WTC11 (cell line): ENCODE results near the gene ITCH. TPM values are rescaled to one million over a fixed set of nuclear protein-coding genes. Genes with fewer than 3 reads are reported as not detected.

Experiments
- ATAC-seq: fragments of 200-7000 bp; cut with Tn5 transposase; 2 replicates; pipeline ENCODE4 v1.10.0; 2021; ENCODE audit warnings: mild to moderate bottlenecking, moderate library complexity
- CTCF ChIA-PET: fragments of 300-600 bp; sonication (Branson Sonifier 250); formaldehyde crosslinking; loops from one replicate; lab custom pipeline; 2021; ENCODE audit warnings: antibody characterized with exemption; lab: Charles Lee
- POLR2A ChIA-PET: fragments of 350-600 bp; sonication (Branson Sonifier 250); formaldehyde crosslinking; loops from one replicate; lab custom pipeline; 2021; ENCODE audit warnings: antibody characterized with exemption; lab: Charles Lee
- DNase-seq: peaks from one replicate; pipeline ENCODE4 v3.0.0; 2021; ENCODE audit warnings: low spot score
- H3K27ac Mint-ChIP-seq: 2 replicates; pipeline ENCODE4 v1.8.0; 2021; ENCODE audit warnings: mixed read lengths
- H3K27me3 Mint-ChIP-seq: 2 replicates; pipeline ENCODE4 v1.8.0; 2021; ENCODE audit warnings: low read depth, mild to moderate bottlenecking, moderate library complexity, mixed read lengths
- H3K36me3 Mint-ChIP-seq: 2 replicates; pipeline ENCODE4 v1.8.0; 2021; ENCODE audit warnings: mixed read lengths
- H3K4me1 Mint-ChIP-seq: 2 replicates; pipeline ENCODE4 v1.8.0; 2022; ENCODE audit warnings: mixed read lengths
- H3K4me3 Mint-ChIP-seq: 2 replicates; pipeline ENCODE4 v1.8.0; 2021; ENCODE audit warnings: mild to moderate bottlenecking, moderate library complexity, mixed read lengths
- H3K9me3 Mint-ChIP-seq: 2 replicates; pipeline ENCODE4 v1.8.0; 2021; ENCODE audit warnings: mixed read lengths
- ATF1 ChIP-seq: sonication (generic); formaldehyde crosslinking; IDR thresholded peaks from 2 replicates; pipeline ENCODE4 v1.8.1; 2023; ENCODE audit warnings: mild to moderate bottlenecking, moderate library complexity, missing genetic modification reagents
- FOXP1 ChIP-seq: sonication (generic); formaldehyde crosslinking; IDR thresholded peaks from 2 replicates; pipeline ENCODE4 v1.8.0; 2022; ENCODE audit warnings: missing genetic modification reagents, mild to moderate bottlenecking, moderate library complexity, borderline replicate concordance
- HMGA2 ChIP-seq: fragments of 250-450 bp; sonication (Bioruptor Pico); IDR thresholded peaks from 2 replicates; pipeline ENCODE4 v1.4.0; 2021; ENCODE audit warnings: mild to moderate bottlenecking, moderate library complexity
- IRF2 ChIP-seq: sonication (generic); formaldehyde crosslinking; IDR thresholded peaks from 2 replicates; pipeline ENCODE4 v1.8.0; 2022; ENCODE audit warnings: low read depth, missing genetic modification reagents, borderline replicate concordance
- MAX ChIP-seq: sonication (generic); formaldehyde crosslinking; IDR thresholded peaks from 2 replicates; pipeline ENCODE4 v1.8.0; 2022; ENCODE audit warnings: mild to moderate bottlenecking, missing genetic modification reagents
- MXD4 ChIP-seq: fragments of 250-450 bp; sonication (Bioruptor Pico); IDR thresholded peaks from 2 replicates; pipeline ENCODE4 v1.8.0; 2021; ENCODE audit warnings: mild to moderate bottlenecking, moderate library complexity, borderline replicate concordance
- NR1H2 ChIP-seq: sonication (generic); formaldehyde crosslinking; IDR thresholded peaks from 2 replicates; pipeline ENCODE4 v1.9.0; 2021; ENCODE audit warnings: mild to moderate bottlenecking, moderate library complexity, missing genetic modification reagents
- OVOL2 ChIP-seq: fragments of 250-450 bp; sonication (Bioruptor Pico); IDR thresholded peaks from 2 replicates; pipeline ENCODE4 v1.9.0; 2021; ENCODE audit warnings: mild to moderate bottlenecking, borderline replicate concordance
- PRRX2 ChIP-seq: fragments of 250-450 bp; sonication (Bioruptor Pico); IDR thresholded peaks from 2 replicates; pipeline ENCODE4 v1.8.0; 2021; ENCODE audit warnings: mild to moderate bottlenecking
- RELA ChIP-seq: sonication (generic); formaldehyde crosslinking; IDR thresholded peaks from 2 replicates; pipeline ENCODE4 v1.8.1; 2022; ENCODE audit warnings: missing genetic modification reagents, mild to moderate bottlenecking, borderline replicate concordance
- USF2 ChIP-seq: sonication (generic); formaldehyde crosslinking; IDR thresholded peaks from 2 replicates; pipeline ENCODE4 v1.8.1; 2023; ENCODE audit warnings: mild to moderate bottlenecking, missing genetic modification reagents, moderate library complexity
- ZNF121 ChIP-seq: sonication (generic); formaldehyde crosslinking; IDR thresholded peaks from 2 replicates; pipeline ENCODE4 v1.8.0; 2023; ENCODE audit warnings: missing genetic modification reagents
- ZNF396 ChIP-seq: fragments of 250-450 bp; sonication (Bioruptor Pico); IDR thresholded peaks from 2 replicates; pipeline ENCODE4 v1.8.0; 2021; ENCODE audit warnings: mild to moderate bottlenecking, moderate library complexity, borderline replicate concordance
- ZNF423 ChIP-seq: fragments of 250-450 bp; sonication (Bioruptor Pico); IDR thresholded peaks from 2 replicates; pipeline ENCODE4 v2.1.2; 2022; ENCODE audit warnings: mild to moderate bottlenecking, moderate library complexity
- total RNA-seq: library from RNA; stranded (reverse); gene quantifications from 3 replicates; pipeline ENCODE4 v1.2.3, GENCODE V29; 2021
- TF ChIP-seq, protein P1 (sequence below): sonication (generic); formaldehyde crosslinking; IDR thresholded peaks from 2 replicates; pipeline ENCODE4 v1.8.0; 2023; ENCODE audit warnings: mild to moderate bottlenecking, missing genetic modification reagents
- TF ChIP-seq, protein P2 (sequence below): sonication (generic); formaldehyde crosslinking; IDR thresholded peaks from 2 replicates; pipeline ENCODE4 v1.8.0; 2023; ENCODE audit warnings: missing genetic modification reagents
- TF ChIP-seq, protein P3 (sequence below): fragments of 250-450 bp; sonication (Bioruptor Pico); IDR thresholded peaks from 2 replicates; pipeline ENCODE4 v1.9.0; 2021; ENCODE audit warnings: mild to moderate bottlenecking, borderline replicate concordance
- TF ChIP-seq, protein P4 (sequence below): sonication (generic); formaldehyde crosslinking; IDR thresholded peaks from 2 replicates; pipeline ENCODE4 v1.8.1; 2022; ENCODE audit warnings: missing genetic modification reagents, borderline replicate concordance
- TF ChIP-seq, protein P5 (sequence below): sonication (generic); formaldehyde crosslinking; IDR thresholded peaks from 2 replicates; pipeline ENCODE4 v1.8.0; 2023; ENCODE audit warnings: missing genetic modification reagents, mild to moderate bottlenecking, borderline replicate concordance

ITCH gene
- total RNA-seq, 1 experiment from 2014 or later, result 35.8 TPM

DNA sequence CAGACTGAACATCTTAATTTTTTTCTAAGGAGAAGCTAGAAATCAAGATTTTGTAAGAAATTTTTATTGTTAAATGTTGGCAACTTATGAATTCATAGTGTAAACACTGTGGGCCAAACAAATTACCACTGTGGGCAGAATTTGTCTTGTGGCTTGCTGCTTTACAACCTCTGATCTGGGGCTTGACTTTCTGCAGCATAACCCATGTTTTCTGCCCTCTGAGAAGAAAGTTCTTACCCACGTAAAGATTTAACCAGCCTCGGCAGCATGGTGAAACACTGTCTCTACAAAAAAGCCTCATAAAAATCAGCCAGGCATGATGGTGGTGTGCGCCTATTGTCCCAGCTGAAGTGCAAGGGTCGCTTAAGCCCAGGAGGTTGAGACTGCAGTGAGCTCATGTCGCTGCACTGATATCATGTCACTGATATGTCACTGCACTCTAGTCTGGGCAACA, 12.9 kb downstream of the ITCH start (continued):
- TF ChIP-seq, protein P1, sequence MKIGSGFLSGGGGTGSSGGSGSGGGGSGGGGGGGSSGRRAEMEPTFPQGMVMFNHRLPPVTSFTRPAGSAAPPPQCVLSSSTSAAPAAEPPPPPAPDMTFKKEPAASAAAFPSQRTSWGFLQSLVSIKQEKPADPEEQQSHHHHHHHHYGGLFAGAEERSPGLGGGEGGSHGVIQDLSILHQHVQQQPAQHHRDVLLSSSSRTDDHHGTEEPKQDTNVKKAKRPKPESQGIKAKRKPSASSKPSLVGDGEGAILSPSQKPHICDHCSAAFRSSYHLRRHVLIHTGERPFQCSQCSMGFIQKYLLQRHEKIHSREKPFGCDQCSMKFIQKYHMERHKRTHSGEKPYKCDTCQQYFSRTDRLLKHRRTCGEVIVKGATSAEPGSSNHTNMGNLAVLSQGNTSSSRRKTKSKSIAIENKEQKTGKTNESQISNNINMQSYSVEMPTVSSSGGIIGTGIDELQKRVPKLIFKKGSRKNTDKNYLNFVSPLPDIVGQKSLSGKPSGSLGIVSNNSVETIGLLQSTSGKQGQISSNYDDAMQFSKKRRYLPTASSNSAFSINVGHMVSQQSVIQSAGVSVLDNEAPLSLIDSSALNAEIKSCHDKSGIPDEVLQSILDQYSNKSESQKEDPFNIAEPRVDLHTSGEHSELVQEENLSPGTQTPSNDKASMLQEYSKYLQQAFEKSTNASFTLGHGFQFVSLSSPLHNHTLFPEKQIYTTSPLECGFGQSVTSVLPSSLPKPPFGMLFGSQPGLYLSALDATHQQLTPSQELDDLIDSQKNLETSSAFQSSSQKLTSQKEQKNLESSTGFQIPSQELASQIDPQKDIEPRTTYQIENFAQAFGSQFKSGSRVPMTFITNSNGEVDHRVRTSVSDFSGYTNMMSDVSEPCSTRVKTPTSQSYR (CRISPR knock-in tag), result no peak
- TF ChIP-seq, protein P2, sequence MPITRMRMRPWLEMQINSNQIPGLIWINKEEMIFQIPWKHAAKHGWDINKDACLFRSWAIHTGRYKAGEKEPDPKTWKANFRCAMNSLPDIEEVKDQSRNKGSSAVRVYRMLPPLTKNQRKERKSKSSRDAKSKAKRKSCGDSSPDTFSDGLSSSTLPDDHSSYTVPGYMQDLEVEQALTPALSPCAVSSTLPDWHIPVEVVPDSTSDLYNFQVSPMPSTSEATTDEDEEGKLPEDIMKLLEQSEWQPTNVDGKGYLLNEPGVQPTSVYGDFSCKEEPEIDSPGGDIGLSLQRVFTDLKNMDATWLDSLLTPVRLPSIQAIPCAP (CRISPR knock-in tag), result no peak
- no peak for TF ChIP-seq ZNF423 (CRISPR knock-in tag)
- no peak for TF ChIP-seq OVOL2 (CRISPR knock-in tag)

DNA sequence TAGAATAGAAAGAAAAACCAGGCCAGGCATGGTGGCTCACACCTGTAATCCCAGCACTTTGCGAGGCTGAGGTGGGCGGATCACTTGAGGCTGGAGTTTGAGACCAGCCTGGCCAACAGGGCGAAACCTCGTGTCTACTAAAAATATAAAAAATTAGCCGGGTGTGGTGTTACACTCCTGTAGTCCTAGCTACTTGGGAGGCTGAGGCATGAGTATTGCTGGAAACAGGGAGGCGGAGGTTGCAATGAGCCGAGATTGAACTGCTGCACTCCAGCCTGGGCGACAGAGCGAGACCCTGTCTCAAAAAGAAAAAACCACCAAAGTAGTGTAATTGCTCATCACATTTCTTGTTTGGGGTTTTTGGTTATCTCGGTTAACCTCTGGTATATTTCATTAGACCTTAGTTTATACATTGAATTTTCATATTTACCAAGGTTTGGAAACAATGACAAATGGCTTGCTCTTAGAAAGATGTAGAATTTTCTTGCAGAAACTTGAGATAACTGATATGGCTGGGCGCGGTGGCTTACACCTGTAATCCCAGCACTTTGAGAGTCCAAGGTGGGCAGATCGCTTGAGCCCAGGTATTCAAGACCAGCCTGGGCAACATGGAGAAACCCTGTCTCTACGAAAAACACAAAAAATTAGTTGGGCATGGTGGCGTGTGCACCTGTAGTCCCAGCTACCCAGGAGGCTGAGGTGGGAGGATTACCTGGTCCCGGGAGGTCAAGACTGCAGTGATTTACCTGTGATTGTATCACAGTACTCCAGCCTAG, 14.2 kb downstream of the ITCH start:
- Mint-ChIP-seq H3K27ac (peak overlapping the region; percentile 15; the same call in 1 of the 2 replicates), H3K4me1 (peaks cover 7% of the 10 kb centered on the region), H3K36me3 (peaks cover 27% of the 10 kb centered on the region), H3K27me3 (no peaks in the 10 kb centered on the region), H3K4me3 (no peak overlapping the region), H3K9me3 (no peaks in the 10 kb centered on the region)
- CTCF ChIA-PET, result no interaction called here
- ATAC-seq (no peak), DNase-seq (no peak)
- POLR2A ChIA-PET, result no interaction called here
- TF ChIP-seq ZNF121 (CRISPR knock-in tag) (no peak), ZNF396 (CRISPR knock-in tag) (no peak), MAX (CRISPR knock-in tag) (no peak), HMGA2 (CRISPR knock-in tag) (no peak), RELA (CRISPR knock-in tag) (no peak), USF2 (CRISPR knock-in tag) (no peak), IRF2 (no peak), FOXP1 (CRISPR knock-in tag) (no peak), NR1H2 (CRISPR knock-in tag) (no peak), ATF1 (CRISPR knock-in tag) (no peak), PRRX2 (CRISPR knock-in tag) (no peak), MXD4 (CRISPR knock-in tag) (no peak)
- TF ChIP-seq, protein P2 (CRISPR knock-in tag), result no peak
- TF ChIP-seq, protein P3, sequence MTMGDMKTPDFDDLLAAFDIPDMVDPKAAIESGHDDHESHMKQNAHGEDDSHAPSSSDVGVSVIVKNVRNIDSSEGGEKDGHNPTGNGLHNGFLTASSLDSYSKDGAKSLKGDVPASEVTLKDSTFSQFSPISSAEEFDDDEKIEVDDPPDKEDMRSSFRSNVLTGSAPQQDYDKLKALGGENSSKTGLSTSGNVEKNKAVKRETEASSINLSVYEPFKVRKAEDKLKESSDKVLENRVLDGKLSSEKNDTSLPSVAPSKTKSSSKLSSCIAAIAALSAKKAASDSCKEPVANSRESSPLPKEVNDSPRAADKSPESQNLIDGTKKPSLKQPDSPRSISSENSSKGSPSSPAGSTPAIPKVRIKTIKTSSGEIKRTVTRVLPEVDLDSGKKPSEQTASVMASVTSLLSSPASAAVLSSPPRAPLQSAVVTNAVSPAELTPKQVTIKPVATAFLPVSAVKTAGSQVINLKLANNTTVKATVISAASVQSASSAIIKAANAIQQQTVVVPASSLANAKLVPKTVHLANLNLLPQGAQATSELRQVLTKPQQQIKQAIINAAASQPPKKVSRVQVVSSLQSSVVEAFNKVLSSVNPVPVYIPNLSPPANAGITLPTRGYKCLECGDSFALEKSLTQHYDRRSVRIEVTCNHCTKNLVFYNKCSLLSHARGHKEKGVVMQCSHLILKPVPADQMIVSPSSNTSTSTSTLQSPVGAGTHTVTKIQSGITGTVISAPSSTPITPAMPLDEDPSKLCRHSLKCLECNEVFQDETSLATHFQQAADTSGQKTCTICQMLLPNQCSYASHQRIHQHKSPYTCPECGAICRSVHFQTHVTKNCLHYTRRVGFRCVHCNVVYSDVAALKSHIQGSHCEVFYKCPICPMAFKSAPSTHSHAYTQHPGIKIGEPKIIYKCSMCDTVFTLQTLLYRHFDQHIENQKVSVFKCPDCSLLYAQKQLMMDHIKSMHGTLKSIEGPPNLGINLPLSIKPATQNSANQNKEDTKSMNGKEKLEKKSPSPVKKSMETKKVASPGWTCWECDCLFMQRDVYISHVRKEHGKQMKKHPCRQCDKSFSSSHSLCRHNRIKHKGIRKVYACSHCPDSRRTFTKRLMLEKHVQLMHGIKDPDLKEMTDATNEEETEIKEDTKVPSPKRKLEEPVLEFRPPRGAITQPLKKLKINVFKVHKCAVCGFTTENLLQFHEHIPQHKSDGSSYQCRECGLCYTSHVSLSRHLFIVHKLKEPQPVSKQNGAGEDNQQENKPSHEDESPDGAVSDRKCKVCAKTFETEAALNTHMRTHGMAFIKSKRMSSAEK (CRISPR knock-in tag), result no peak
- TF ChIP-seq, protein P4, sequence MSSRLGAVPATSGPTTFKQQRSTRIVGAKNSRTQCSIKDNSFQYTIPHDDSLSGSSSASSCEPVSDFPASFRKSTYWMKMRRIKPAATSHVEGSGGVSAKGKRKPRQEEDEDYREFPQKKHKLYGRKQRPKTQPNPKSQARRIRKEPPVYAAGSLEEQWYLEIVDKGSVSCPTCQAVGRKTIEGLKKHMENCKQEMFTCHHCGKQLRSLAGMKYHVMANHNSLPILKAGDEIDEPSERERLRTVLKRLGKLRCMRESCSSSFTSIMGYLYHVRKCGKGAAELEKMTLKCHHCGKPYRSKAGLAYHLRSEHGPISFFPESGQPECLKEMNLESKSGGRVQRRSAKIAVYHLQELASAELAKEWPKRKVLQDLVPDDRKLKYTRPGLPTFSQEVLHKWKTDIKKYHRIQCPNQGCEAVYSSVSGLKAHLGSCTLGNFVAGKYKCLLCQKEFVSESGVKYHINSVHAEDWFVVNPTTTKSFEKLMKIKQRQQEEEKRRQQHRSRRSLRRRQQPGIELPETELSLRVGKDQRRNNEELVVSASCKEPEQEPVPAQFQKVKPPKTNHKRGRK (CRISPR knock-in tag), result no peak
- TF ChIP-seq, protein P5, sequence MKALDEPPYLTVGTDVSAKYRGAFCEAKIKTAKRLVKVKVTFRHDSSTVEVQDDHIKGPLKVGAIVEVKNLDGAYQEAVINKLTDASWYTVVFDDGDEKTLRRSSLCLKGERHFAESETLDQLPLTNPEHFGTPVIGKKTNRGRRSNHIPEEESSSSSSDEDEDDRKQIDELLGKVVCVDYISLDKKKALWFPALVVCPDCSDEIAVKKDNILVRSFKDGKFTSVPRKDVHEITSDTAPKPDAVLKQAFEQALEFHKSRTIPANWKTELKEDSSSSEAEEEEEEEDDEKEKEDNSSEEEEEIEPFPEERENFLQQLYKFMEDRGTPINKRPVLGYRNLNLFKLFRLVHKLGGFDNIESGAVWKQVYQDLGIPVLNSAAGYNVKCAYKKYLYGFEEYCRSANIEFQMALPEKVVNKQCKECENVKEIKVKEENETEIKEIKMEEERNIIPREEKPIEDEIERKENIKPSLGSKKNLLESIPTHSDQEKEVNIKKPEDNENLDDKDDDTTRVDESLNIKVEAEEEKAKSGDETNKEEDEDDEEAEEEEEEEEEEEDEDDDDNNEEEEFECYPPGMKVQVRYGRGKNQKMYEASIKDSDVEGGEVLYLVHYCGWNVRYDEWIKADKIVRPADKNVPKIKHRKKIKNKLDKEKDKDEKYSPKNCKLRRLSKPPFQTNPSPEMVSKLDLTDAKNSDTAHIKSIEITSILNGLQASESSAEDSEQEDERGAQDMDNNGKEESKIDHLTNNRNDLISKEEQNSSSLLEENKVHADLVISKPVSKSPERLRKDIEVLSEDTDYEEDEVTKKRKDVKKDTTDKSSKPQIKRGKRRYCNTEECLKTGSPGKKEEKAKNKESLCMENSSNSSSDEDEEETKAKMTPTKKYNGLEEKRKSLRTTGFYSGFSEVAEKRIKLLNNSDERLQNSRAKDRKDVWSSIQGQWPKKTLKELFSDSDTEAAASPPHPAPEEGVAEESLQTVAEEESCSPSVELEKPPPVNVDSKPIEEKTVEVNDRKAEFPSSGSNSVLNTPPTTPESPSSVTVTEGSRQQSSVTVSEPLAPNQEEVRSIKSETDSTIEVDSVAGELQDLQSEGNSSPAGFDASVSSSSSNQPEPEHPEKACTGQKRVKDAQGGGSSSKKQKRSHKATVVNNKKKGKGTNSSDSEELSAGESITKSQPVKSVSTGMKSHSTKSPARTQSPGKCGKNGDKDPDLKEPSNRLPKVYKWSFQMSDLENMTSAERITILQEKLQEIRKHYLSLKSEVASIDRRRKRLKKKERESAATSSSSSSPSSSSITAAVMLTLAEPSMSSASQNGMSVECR (CRISPR knock-in tag), result no peak
